ENCODE results near the gene ZDHHC14.
"Not testable (repeated sequence)": the region's sequence is repeated elsewhere in the genome, so short reads cannot be mapped to it uniquely, and the experiment has no call there.

Gene ZDHHC14

DNA sequence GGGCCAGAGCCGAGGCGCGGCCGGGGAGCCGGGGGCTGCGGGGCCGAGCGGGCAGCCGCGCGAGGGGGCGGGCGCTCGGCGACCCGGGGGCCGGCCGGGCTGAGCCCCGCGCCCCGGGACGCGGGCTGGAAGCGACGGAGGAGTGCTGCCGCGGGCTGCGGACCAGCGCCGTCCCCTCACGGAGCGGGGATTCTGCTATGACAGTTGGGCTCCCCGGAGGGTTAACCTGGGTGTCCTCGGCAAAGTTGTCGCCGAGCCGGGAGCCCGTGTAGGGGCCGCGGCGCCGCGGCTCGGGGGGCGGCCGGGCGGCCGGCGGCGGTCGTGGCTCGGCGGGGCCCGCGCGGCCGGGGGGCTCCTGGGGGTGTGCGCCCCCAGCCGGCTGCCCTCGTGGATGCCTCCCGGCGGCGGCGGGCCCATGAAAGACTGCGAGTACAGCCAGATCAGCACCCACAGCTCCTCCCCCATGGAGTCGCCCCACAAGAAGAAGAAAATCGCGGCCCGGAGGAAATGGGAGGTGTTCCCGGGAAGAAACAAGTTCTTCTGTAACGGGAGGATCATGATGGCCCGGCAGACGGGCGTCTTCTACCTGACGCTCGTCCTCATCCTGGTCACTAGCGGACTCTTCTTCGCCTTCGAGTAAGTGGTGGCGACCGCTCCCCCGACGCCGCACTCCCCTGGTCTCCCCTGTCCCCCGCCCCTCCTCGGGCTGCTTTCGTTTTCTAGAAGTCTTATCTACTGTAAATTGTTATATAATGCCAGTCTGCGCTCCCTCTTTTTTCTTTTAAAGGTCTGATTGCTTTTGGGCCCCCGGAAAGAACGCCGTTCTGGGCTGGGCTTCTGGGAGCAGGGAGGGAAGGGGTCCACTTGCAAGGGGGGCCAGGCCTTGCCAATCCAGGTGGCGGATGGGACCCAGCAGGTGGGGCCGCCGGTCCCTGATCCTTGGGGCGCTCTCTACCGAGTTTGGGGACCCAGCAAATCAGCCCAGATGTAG lies 936 bp downstream of the ZDHHC14 start:
- DNase-seq (ENCODE audit: low read depth in 3 of 3): peak; percentile 24 to 44 (median 38)

DNA sequence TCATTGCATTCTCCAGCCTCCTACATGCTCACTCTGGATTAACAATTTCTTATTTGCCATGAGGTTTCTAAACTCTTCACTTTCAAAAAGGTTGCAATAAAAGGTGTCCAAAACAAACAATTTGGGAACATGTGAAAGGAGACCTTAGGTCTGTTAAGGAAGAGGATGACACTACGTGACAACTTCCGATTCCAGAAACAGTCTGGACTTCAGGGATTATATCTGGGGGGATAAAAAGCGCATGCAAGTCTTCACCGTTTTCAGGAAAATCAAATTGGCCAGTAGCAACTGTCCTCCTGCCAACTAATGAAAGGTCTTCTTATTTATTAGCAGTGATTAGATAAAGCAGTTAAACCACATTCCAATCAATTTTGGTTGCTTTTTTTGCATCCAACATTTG lies 1.8 kb downstream of the ZDHHC14 start:
- DNase-seq (ENCODE audit: low read depth in 3 of 3): no peak

DNA sequence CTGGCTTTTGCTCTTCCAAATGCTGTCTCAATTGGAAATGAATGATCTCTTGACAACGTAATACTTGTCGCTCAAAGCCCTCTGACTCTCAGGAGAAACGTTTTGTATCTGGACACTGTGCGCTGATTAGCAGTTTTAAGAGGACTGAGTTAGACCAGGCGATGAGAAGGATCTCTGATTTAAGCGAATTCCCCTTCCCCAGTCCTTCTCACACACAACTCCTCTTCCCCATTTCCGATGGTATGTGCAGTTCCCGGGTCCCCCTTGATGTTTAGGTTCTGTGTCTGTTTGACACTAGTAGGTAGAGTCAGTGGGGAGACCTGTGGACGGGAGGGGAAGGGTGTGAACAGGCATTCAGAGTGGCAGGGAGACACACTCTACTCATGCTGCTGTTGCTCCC lies 2.5 kb downstream of the ZDHHC14 start:
- no peak for DNase-seq (ENCODE audit: low read depth in 3 of 3)

DNA sequence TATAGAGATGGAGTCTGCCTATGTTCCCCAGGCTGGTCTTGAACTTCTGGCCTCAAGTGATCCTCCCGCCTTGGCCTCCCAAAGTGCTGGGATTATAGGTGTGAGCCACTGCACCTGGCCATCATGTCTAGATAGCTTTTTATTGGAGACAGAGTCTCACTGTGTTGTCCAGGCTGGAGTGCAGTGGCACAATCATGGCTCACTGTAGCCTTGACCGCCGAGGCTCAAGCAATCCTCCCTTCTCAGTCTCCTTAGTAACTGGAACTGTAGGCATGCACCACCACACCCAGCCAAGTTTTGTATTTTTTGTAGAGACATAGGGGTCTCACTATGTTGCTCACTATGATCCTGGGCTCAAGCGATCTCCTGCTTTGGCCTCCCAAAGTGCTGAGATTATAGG lies 4.0 kb downstream of the ZDHHC14 start:
- DNase-seq (ENCODE audit: low read depth in 3 of 3): not testable (repeated sequence)

DNA sequence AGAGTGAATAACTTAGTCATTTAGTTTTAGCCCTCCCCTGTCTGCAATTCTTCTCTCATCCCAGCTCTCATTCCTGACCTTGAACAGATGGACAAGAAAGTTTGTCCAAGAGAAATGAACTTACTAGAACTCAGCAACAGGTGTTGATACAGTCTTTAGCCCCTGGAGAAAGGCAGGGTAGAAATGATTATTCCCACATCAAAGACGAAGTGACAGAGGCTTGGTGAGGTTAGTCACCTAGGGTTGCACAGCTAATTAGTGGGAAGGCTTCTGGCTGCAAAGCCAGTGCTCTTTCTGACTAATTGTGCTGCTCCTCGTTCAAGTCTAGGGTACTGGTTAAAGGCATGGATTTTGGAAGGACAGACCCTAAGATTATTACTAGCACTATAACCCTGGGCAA lies 4.5 kb downstream of the ZDHHC14 start:
- DNase-seq (ENCODE audit: low read depth in 3 of 3): no peak

DNA sequence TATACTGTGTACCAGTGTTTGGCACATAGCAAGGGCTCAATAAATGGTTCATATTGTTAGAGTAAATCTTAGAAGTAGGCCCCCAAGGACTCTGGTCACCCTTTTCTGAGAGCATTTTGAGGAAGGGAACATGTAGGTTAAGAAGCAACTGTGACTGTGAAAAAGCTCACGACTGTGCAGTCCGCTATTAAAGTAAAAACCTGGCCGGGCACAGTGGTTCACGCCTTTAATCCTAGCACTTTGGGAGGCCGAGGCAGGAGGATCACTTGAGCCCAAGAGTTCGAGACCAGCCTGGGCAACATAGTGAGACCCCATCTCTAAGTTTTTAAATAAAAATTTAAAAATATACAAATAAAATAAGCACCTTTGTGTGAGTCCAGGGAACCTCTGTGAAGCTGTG lies 5.0 kb downstream of the ZDHHC14 start:
- no peak for DNase-seq (ENCODE audit: low read depth in 3 of 3)

DNA sequence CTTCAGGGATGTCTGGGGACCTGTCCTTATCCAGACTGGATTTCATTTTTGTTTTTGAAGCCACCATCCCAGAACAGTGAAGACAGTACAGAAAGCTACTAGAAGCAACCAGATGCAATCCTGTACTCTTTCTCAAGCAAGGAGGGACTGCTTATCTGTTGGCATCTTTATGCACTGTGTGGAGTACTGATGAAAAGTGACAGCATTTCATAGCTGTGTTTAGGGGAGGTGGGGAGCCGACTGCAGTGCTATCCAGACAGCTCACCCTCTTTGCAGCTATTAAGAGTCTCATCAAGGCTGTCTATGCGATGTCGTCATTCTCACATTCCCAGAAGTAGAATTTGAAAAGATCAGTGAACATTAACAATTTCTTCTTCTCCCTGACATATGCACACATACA lies 5.5 kb downstream of the ZDHHC14 start:
- no peak for DNase-seq (ENCODE audit: low read depth in 3 of 3)

DNA sequence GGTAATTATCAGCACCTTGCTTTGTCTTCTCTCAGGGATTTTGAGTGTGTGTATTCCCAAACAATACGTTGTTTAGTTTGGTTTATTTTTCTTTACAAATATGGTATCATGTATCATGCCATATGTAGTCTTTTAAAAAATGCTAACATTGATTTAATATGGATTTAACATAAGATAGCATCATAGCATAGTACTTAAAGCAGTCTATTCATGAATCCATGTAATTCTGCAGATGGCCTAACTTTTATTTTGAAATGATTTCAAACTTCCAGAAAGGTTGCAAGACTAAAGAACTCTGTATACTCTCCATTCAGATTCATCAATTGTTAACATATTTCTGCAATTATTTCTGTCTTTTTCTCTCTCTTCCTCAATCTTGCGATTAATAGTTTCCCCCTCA lies 7.9 kb downstream of the ZDHHC14 start:
- DNase-seq (ENCODE audit: low read depth in 3 of 3): no peak

DNA sequence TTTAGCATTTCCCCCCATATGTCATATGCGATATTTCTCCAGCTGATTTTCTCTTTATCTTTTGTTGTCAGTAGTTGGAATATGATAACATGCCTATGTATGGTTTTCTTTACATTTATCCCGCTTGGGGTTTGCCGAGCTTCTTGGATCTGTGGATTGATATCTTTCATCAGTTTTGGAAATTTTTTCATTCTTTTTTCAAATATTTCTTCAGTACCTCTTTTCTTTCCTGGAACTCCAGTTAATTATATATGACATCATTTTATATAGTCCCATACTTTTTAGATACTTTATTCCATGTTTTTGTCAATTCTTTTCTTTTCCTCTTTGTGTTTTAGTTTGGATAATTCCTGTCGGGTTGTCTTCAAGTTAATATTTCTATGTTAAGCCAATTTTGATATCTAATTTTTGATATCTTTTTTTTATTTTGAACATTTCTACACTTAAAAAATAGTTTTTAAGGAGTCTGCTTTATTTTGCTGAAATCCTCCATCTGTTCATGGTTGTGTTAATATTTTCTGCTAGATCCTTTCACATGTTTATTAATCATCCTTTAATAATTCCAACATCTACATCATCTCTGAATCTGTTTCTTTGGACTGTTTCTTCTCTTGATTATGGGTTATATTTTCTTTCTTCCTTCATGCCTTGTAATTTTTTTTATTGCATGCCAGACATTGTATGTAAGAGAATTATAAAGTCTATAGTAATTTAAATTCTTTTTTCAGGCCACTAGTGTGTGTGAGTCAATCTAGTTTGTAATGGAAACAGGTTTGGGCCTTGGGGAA lies 9.5 kb downstream of the ZDHHC14 start:
- DNase-seq (ENCODE audit: low read depth in 3 of 3): no peak

DNA sequence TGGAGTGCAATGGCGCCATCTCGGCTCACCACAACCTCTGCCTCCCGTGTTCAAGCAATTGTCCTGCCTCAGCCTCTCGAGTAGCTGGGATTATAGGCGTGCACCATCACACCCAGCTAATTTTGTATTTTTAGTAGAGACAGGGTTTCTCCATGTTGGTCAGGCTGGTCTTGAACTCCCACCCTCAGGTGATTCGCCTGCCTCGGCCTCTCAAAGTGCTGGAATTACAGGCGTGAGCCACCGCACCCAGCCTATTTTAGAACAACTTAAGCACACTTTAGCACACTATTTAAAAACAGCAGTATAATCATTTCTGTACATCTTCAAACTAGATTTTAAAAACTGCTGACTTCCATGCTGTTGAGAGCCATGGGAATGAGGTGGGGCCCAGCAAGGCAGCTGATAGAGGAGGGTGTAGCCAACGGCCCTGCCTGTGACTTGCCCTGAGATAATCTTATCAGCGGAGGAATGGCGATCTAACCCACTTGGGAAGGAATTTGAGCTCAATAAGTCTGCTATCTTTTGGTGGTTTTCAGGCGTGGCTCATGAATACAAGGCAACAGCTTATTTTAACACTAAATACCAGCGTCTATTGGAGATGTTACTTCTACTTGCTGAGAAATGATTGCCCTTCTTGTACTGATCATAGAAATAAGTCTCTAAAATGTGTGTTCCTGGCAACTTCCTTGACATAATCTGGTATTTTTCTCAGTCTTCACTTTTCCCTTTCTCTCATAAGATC lies 12.1 kb downstream of the ZDHHC14 start:
- DNase-seq (ENCODE audit: low read depth in 3 of 3): no peak

DNA sequence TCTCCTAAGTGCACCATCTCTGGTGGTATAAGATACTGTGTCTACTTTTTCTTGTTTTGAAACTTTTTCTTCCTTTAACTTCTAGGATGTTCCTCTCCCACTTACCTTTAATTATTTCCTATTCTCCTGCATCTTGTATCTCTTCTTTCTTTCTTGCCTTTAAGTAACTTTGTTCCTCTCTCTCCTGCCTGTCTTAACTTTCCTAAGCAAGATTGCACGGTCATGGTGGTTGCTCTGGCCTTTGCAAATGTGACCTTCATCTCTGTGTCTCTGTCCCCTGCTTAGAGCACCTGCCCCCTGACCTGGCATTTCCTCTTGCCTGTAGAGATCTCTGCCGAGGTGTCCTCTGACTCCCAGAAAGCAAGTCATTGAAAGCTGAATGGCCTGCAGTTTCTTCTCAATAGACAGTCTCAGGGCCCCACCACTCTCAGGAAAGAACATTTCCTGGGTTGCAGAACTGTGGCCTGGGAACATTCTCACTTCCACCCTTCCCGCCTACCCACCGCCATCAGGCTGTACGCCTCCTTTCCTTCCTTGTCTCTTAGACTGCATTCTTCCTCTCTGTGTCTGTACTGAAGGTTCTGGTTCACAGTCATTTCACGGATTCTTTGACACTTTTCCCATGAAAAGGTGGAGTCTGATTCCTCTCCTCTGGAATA lies 12.8 kb downstream of the ZDHHC14 start:
- DNase-seq (ENCODE audit: low read depth in 3 of 3): no peak

DNA sequence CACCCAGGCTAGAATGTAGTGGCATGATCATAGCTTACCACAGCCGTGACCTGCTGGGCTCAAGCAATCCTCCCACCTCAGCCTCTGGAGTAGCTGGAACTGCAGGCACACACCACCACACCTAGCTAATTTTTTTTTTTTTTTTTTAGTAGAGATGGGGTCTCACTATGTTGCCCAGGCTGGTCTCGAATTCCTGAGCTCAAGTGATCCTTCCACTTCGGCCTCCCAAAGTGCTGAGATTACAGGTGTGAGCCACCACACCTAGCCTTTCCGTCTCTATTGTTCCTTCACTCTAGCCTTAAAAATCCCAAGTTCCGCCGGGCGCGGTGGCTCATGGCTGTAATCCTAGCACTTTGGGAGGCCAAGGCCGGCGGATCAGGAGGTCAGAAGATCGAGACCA lies 14.2 kb downstream of the ZDHHC14 start:
- DNase-seq (ENCODE audit: low read depth in 3 of 3): not testable (repeated sequence)

DNA sequence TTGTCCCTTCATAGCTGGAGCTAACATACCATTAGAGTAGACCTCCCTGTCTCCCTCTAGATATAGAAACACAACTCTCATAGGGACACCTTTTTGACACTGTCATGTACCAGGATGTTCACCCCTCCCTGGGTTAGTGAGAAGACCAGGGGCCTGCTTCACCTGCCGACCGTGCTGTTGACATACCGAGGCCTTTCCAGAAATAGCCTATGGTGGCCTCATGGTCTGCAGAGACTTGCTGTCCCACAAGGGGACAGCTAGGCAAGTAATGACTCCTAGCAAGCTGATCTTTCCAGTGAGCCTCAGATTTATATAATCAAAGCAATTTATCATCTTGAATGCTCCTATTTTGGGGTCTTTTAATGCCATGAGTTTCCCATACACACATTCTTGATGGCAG lies 15.0 kb downstream of the ZDHHC14 start:
- no peak for DNase-seq (ENCODE audit: low read depth in 3 of 3)

DNA sequence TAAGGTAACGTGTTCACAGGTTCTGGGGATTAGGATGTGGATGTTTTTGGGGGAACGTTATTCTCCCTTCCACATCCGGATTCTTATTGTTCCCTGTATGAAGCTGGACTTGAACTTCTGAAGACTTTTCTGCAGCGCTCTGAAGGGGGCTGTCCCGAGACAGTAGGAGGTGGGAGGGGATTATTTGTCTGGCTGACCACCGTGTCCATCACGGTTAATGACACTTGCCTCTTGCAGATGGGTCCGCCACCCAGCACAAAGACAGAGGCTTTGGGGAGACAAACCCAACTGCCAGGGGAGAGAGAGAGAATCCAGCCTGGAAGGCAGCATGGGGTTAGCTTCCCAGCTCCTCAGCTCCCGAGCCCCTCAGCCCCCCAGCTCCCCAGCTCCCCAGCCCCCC lies 16.7 kb downstream of the ZDHHC14 start:
- DNase-seq (ENCODE audit: low read depth in 3 of 3): no peak

DNA sequence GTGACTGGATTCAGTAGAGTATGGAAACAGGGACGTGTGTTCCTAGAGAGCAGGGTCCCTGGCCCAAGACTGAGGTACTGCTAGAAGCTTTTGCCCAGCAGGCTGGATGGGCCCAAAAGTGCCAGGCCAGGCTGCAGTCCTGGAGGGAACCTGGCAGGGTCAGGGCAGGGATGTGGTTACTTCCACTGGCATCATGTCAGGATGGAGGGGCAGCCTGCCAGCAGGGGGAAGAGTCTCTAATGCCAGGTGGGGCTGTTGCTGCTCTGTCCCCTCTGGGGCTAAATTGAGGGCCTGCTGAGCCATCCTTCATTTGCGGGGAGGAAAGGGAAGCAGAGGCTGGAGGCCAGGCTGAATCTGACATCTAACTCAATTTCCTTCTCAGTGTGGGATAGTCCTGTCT lies 17.2 kb downstream of the ZDHHC14 start:
- no peak for DNase-seq (ENCODE audit: low read depth in 3 of 3)

DNA sequence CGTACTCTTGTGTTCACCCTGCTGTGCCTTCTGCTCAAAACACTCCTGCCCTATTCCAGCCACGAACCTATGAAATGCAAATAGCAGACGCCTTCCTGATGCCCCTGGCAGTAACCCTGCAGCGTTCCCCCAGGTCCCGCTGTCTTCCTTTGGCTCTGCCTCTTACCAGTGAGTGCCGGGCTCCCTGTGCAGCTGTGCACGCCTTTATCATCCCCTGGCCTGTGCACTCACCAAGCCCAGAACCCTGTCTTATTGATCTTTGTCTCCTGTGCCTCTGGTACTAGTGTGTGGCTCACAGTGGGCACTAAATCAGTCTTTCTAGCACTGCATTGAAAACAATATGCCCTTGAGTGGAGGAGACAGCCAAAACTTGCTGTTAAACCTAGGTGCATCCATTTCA lies 19.7 kb downstream of the ZDHHC14 start:
- DNase-seq (ENCODE audit: low read depth in 3 of 3): no peak

DNA sequence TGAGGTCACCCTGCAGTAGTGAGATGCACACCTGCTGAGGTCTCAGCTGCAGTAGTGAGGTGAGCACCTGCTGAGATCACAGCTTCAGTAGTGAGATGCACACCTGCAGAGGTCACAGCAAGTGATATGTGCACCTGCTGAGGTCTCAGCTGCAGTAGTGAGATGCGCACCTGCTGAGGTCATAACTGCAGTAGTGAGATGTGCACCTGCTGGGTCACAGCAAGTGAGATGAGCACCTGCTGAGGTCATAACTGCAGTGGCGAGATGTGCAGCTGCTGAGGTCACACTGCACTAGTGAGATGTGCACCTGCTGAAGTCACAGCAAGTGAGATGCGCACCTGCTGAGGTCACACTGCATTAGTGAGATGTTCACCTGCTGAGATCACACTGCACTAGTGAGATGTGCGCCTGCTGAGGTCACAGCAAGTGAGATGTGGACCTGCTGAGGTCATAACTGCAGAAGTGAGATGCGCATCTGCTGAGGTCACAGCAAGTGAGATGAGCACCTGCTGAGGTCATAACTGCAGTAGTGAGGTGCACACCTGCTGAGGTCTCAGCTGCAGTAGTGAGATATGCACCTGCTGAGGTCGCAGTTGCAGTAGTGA lies 20.8 kb downstream of the ZDHHC14 start:
- DNase-seq (ENCODE audit: low read depth in 3 of 3): no peak

DNA sequence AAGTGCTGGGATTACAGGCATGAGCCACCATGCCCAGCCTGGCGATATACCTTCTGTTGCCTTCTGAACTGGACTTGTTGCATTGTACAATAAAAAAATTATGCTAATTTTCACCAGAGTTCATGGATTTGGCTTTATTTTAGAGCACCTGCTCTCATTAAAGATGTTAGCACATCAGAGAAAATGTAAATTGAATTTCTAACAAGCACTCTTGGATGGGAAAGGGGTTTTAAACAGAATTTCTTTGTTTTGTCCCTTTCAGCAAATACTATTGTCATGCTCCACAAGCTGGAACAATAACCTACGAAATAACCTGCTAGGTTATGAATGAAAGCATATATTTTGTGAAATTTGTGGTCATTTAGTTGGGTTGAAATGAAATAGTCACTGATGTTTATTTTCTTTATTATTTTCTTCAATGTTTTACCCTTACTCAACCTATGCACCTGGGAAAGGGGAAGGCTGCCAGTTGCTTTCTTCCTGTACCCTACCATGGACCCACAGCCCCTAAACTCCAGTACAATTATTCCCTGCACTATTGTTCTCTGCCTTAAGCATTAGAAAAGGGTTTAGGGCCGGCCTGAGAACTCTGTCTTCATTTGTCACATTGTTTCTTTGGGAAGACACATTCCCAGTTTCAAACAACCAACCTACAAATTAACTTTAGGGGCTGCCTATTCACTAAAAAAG lies 22.2 kb downstream of the ZDHHC14 start:
- no peak for DNase-seq (ENCODE audit: low read depth in 3 of 3)

DNA sequence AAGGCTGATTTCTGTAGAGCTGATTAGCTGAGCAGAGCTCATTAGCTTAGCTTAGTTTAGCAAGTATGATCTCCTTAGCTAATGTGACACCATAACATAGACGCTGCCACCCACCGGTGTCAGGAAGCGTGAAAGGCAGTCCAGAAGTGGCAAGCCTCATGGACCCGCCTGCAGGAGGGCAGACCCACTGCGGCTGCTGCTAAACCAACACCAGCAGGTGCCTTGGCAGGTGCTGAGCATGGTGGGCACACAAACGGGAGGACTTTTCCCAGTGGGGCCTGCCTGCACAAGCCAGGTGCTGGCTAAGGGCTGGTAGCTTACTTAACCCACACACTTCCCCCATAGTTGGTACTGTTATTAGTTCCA lies 22.7 kb downstream of the ZDHHC14 start:
- DNase-seq (ENCODE audit: low read depth in 3 of 3): no peak

DNA sequence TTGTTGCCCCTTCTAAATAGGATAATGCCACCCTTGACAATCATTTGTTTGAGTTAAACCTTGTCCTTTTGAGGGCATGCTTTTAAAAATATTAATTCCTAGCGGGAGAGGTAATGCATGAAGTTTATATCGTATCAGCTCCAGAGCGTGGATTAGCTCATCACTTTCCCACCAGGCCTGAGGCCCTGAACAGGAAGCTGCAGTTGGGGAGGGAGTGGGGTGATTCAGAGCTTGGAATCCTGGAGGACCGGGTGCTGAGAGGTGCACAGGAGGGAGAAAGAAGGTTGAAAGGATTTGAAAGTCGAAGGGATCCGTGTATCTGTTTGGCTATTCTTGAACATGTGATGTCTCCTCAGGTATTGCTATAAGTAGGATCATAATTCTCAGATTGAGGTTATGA lies 25.0 kb downstream of the ZDHHC14 start:
- DNase-seq (ENCODE audit: low read depth in 3 of 3): no peak

DNA sequence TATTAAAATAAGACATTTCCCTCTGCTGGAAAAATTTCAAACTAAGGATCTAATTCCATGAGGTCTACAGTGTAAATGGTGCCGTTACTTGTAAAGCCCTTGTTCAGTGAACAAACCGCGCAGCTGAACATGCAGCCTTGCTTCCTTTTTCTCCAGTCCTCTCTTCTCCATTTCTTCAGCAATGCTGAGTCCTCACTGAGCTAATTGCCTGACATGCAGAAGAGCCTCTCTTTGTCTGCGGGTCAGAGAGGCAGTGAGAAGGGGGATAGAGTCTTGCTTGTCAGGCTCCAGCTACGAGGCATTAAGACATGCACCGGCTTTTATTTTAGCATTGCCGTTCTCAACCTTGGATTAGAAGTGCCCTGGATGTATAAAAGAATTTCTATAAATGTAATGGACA lies 25.7 kb downstream of the ZDHHC14 start:
- DNase-seq (ENCODE audit: low read depth in 3 of 3): no peak

Measured in stimulated activated CD4-positive, alpha-beta T cell treated with anti-CD3 and anti-CD28 coated beads, TNF-alpha, amount 100 ng/mL, for 4 hours (primary cell).